Neural cell (in vitro differentiated cells): Measurements from ENCODE around the gene GADL1. TPM values are rescaled to one million over a fixed set of nuclear protein-coding genes. Genes with fewer than 3 reads are reported as not detected.

Source experiments
- H2AFZ ChIP-seq: fragments of 200-600, 300-800 bp; sonication (generic), shearing (Covaris generic); 2 replicates; pipeline ENCODE4 v1.6.0; 2014; ENCODE audit warnings: low read depth, mild to moderate bottlenecking, antibody characterized with exemption, low read length, moderate library complexity
- H3F3A ChIP-seq: fragments of 200-600 bp; shearing (Covaris generic); 2 replicates; pipeline ENCODE4 v1.6.1; 2016; ENCODE audit warnings: mild to moderate bottlenecking, moderate library complexity, mixed read lengths, antibody characterized with exemption, low read length; ENCODE audit not compliant: insufficient read depth, poor library complexity, severe bottlenecking
- H3K27ac ChIP-seq: fragments of 200-600, 300-800 bp; sonication (generic), shearing (Covaris generic); 2 replicates; pipeline ENCODE4 v1.5.1; 2014; ENCODE audit warnings: mild to moderate bottlenecking, low read length, moderate library complexity
- H3K27me3 ChIP-seq: fragments of 300-800, 200-600 bp; sonication (generic), shearing (Covaris generic); 2 replicates; pipeline ENCODE4 v1.6.0; 2014; ENCODE audit warnings: mild to moderate bottlenecking, low read depth, low read length, moderate library complexity; ENCODE audit not compliant: insufficient read depth
- H3K36me3 ChIP-seq: fragments of 300-800, 200-600 bp; sonication (generic), shearing (Covaris generic); 2 replicates; pipeline ENCODE4 v1.5.1; 2014; ENCODE audit warnings: mild to moderate bottlenecking, antibody characterized with exemption, low read length, moderate library complexity; ENCODE audit not compliant: insufficient read depth
- H3K4me2 ChIP-seq: fragments of 300-800, 200-600 bp; sonication (generic), shearing (Covaris generic); 2 replicates; pipeline ENCODE4 v1.6.0; 2014; ENCODE audit warnings: mild to moderate bottlenecking, low read length
- H3K4me3 ChIP-seq: fragments of 300-800, 200-600 bp; sonication (generic), shearing (Covaris generic); 2 replicates; pipeline ENCODE4 v1.5.1; 2014; ENCODE audit warnings: mild to moderate bottlenecking, low read length, moderate library complexity
- H3K79me2 ChIP-seq: fragments of 200-600 bp; shearing (Covaris generic); replicated peaks from 2 replicates; pipeline ENCODE4 v1.6.0; 2014; ENCODE audit warnings: mild to moderate bottlenecking, low read length, moderate library complexity; ENCODE audit not compliant: insufficient read depth
- H3K9ac ChIP-seq: fragments of 300-800, 200-600 bp; sonication (generic), shearing (Covaris generic); 2 replicates; pipeline ENCODE4 v1.6.1; 2016; ENCODE audit warnings: mild to moderate bottlenecking, low read length, mixed read lengths
- H3K9me2 ChIP-seq: fragments of 200-600 bp; shearing (Covaris generic); 2 replicates; pipeline ENCODE4 v1.6.1; 2016; ENCODE audit warnings: mild to moderate bottlenecking, low read length, mixed read lengths; ENCODE audit not compliant: insufficient read depth
- H3K9me3 ChIP-seq: fragments of 200-600, 300-800 bp; sonication (generic), shearing (Covaris generic); 2 replicates; pipeline ENCODE4 v1.6.1; 2016; ENCODE audit warnings: mild to moderate bottlenecking, mixed run types, low read length, moderate library complexity, mixed read lengths
- H4K20me1 ChIP-seq: fragments of 200-600 bp; shearing (Covaris generic); 2 replicates; pipeline ENCODE4 v1.6.1; 2016; ENCODE audit warnings: mild to moderate bottlenecking, mixed run types; ENCODE audit not compliant: insufficient read depth
- EP300 ChIP-seq: fragments of 450-650 bp; conservative IDR thresholded peaks from 2 replicates; pipeline ENCODE4 v1.6.1; 2014; ENCODE audit warnings: antibody characterized with exemption, mild to moderate bottlenecking, moderate library complexity; ENCODE audit not compliant: poor library complexity, severe bottlenecking
- EZH2 ChIP-seq: fragments of 200-600, 300-800 bp; shearing (Covaris generic), sonication (generic); IDR thresholded peaks from 2 replicates; pipeline ENCODE4 v1.6.1; 2014; ENCODE audit warnings: antibody characterized with exemption, low read length, borderline replicate concordance, mild to moderate bottlenecking; ENCODE audit not compliant: insufficient read depth, poor library complexity, severe bottlenecking
- MXI1 ChIP-seq: fragments of 450-650 bp; conservative IDR thresholded peaks from 2 replicates; pipeline ENCODE4 v1.6.1; 2014; ENCODE audit warnings: antibody characterized with exemption, mild to moderate bottlenecking; ENCODE audit not compliant: poor library complexity, severe bottlenecking
- POLR2AphosphoS5 ChIP-seq: IDR thresholded peaks from 2 replicates; pipeline ENCODE4 v1.6.1; 2012
- RAD21 ChIP-seq: fragments of 450-650 bp; conservative IDR thresholded peaks from 2 replicates; pipeline ENCODE4 v1.6.1; 2014; ENCODE audit warnings: antibody characterized with exemption, mild to moderate bottlenecking, moderate library complexity
- SMC3 ChIP-seq: fragments of 450-650 bp; conservative IDR thresholded peaks from 2 replicates; pipeline ENCODE4 v1.6.1; 2014; ENCODE audit warnings: antibody characterized with exemption, mild to moderate bottlenecking, moderate library complexity; ENCODE audit not compliant: poor library complexity
- TAF1 ChIP-seq: IDR thresholded peaks from 2 replicates; pipeline ENCODE4 v1.6.1; 2012; ENCODE audit warnings: low read depth
- polyA plus RNA-seq: library from polyadenylated mRNA; depleted of rRNA; stranded (reverse); fragments of >200 nt; gene quantifications from 2 replicates; pipeline ENCODE4 v1.2.3, GENCODE V29; 2014
- TF ChIP-seq, protein P1 (sequence below): IDR thresholded peaks from 2 replicates; pipeline ENCODE4 v1.6.1; 2012; ENCODE audit warnings: borderline replicate concordance
- TF ChIP-seq, protein P2 (sequence below): fragments of 450-650 bp; IDR thresholded peaks from 2 replicates; pipeline ENCODE4 v1.5.1; 2014; ENCODE audit warnings: antibody characterized with exemption, mild to moderate bottlenecking, moderate library complexity; ENCODE audit not compliant: poor library complexity, severe bottlenecking

The GADL1 gene
- polyA plus RNA-seq, 1 donor from 2014 or later, result not detected

DNA sequence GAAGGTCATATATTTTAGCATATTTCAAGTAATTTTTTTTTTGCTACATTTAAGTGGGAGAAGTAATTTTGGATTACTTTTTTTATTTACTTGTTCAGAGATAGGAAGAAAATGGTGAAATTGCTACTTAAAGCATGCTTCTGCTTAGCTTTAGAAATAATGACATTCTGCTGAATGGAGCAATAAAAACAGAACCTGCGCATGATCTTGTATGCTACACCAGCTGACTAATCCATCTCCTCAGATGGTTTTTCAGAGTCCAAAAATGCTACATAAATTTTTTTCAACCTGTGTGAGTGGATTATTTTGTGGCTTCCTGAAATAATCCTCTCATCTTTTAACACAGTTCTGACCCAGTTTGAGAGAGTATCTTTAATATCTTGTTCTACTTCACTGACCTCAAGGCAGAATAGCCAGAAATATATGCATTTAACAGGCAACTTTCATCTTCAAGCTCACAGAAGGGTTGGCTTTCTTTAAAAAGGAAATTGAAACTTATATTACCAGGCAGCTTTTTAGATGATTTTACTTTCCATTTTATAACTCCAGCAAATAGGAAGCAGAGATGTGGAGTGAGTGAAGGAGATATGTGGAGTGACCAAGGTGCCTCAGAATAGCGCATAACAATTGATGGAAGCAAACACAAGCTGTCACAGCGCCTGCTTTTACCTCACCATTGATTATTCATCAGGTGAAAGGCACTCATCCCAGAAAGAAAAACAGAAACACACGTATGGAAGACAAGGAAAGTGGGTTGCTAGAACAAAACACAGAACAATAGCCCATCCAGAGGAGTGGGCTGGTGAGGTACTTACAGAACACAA is 151.5 kb downstream of the GADL1 start:
- Histone ChIP-seq H3K4me3 (no peak overlapping the region), H3K36me3 (no peaks in the 10 kb centered on the region), H3K79me2 (no peaks in the 10 kb centered on the region), H3K27ac (no peak overlapping the region), H3K9me2 (no peaks in the 10 kb centered on the region), H3K4me2 (no peak overlapping the region), H4K20me1 (no peaks in the 10 kb centered on the region), H3K9ac (no peak overlapping the region), H3F3A (no peaks in the 10 kb centered on the region), H3K9me3 (no peaks in the 10 kb centered on the region), H3K27me3 (no peaks in the 10 kb centered on the region), H2AFZ (no peak overlapping the region)
- no peak for TF ChIP-seq RAD21
- no peak for TF ChIP-seq EP300
- no peak for TF ChIP-seq MXI1
- TF ChIP-seq, protein P1, sequence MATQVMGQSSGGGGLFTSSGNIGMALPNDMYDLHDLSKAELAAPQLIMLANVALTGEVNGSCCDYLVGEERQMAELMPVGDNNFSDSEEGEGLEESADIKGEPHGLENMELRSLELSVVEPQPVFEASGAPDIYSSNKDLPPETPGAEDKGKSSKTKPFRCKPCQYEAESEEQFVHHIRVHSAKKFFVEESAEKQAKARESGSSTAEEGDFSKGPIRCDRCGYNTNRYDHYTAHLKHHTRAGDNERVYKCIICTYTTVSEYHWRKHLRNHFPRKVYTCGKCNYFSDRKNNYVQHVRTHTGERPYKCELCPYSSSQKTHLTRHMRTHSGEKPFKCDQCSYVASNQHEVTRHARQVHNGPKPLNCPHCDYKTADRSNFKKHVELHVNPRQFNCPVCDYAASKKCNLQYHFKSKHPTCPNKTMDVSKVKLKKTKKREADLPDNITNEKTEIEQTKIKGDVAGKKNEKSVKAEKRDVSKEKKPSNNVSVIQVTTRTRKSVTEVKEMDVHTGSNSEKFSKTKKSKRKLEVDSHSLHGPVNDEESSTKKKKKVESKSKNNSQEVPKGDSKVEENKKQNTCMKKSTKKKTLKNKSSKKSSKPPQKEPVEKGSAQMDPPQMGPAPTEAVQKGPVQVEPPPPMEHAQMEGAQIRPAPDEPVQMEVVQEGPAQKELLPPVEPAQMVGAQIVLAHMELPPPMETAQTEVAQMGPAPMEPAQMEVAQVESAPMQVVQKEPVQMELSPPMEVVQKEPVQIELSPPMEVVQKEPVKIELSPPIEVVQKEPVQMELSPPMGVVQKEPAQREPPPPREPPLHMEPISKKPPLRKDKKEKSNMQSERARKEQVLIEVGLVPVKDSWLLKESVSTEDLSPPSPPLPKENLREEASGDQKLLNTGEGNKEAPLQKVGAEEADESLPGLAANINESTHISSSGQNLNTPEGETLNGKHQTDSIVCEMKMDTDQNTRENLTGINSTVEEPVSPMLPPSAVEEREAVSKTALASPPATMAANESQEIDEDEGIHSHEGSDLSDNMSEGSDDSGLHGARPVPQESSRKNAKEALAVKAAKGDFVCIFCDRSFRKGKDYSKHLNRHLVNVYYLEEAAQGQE, result no peak
- TF ChIP-seq EZH2, result no peak
- TF ChIP-seq SMC3, result no peak
- TF ChIP-seq, protein P2, sequence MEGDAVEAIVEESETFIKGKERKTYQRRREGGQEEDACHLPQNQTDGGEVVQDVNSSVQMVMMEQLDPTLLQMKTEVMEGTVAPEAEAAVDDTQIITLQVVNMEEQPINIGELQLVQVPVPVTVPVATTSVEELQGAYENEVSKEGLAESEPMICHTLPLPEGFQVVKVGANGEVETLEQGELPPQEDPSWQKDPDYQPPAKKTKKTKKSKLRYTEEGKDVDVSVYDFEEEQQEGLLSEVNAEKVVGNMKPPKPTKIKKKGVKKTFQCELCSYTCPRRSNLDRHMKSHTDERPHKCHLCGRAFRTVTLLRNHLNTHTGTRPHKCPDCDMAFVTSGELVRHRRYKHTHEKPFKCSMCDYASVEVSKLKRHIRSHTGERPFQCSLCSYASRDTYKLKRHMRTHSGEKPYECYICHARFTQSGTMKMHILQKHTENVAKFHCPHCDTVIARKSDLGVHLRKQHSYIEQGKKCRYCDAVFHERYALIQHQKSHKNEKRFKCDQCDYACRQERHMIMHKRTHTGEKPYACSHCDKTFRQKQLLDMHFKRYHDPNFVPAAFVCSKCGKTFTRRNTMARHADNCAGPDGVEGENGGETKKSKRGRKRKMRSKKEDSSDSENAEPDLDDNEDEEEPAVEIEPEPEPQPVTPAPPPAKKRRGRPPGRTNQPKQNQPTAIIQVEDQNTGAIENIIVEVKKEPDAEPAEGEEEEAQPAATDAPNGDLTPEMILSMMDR, result no peak
- TF ChIP-seq TAF1, result no peak
- no peak for TF ChIP-seq POLR2AphosphoS5

DNA sequence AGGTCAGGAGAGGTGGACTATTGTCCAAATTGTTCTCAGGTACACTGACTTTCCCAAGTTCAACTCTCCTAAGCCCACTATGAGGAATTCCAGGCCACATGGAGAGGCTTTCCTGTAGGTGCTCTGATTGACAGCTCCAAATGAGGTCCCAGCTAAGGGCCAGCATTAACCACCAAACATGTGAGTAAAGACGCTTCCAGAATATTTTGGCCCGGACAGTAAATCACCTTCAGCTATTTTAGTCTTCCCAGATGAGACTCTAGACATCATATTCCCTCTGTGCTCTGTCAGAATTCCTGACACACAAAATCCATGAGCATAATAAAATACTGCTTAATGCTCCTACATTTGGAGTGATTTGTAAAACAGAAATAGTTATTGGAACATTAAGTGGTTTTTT is 152.6 kb downstream of the GADL1 start:
- Histone ChIP-seq H3F3A (no peaks in the 10 kb centered on the region), H3K9me2 (no peaks in the 10 kb centered on the region), H3K27ac (no peak overlapping the region), H3K4me2 (no peak overlapping the region), H2AFZ (no peak overlapping the region), H3K79me2 (no peaks in the 10 kb centered on the region), H3K4me3 (no peak overlapping the region), H3K9ac (no peak overlapping the region), H4K20me1 (no peaks in the 10 kb centered on the region), H3K36me3 (no peaks in the 10 kb centered on the region), H3K9me3 (no peaks in the 10 kb centered on the region), H3K27me3 (no peaks in the 10 kb centered on the region)
- TF ChIP-seq RAD21, result no peak
